DND-41 (cell line): Measurements from ENCODE around the gene HOPX.
"Not testable (repeated sequence)": the region's sequence is repeated elsewhere in the genome, so short reads cannot be mapped to it uniquely, and the experiment has no call there.

Experiments used
- ATAC-seq: fragments of 200-7000 bp; cut with Tn5 transposase; 3 replicates; pipeline ENCODE4 v1.9.1; 2021; ENCODE audit warnings: low read depth; ENCODE audit not compliant: insufficient read depth
- DNase-seq: peaks from one replicate; pipeline ENCODE4 v3.0.0-alpha.2; 2020
- H2AFZ ChIP-seq: 2 replicates; pipeline ENCODE4 v1.6.0; 2012; ENCODE audit warnings: low read depth, low read length
- H3K27ac ChIP-seq: 2 replicates; pipeline ENCODE4 v1.5.1; 2012; ENCODE audit warnings: low read length, inconsistent platforms
- H3K27me3 ChIP-seq: fragments of 200-600 bp; sonication (generic); 2 replicates; pipeline ENCODE4 v1.6.0; 2012; ENCODE audit warnings: low read length, mild to moderate bottlenecking, inconsistent platforms; ENCODE audit not compliant: insufficient read depth, poor library complexity
- H3K36me3 ChIP-seq: 2 replicates; pipeline ENCODE4 v1.5.1; 2012; ENCODE audit warnings: low read length, inconsistent platforms; ENCODE audit not compliant: insufficient read depth
- H3K4me1 ChIP-seq: 2 replicates; pipeline ENCODE4 v1.5.1; 2012; ENCODE audit warnings: mild to moderate bottlenecking, low read length; ENCODE audit not compliant: insufficient read depth
- H3K4me2 ChIP-seq: 2 replicates; pipeline ENCODE4 v1.6.0; 2012; ENCODE audit warnings: mild to moderate bottlenecking, moderate library complexity, low read length, inconsistent platforms; ENCODE audit not compliant: insufficient read depth
- H3K4me3 ChIP-seq, 2 experiments: fragments of 200-600 bp in 1 of 2; shearing (Covaris generic) in 1 of 2; 2 replicates each; pipeline ENCODE4 v1.5.1; 2012 to 2016; ENCODE audit warnings: inconsistent platforms in 2 of 2, low read length in 2 of 2, mild to moderate bottlenecking in 2 of 2, low read depth in 1 of 2, moderate library complexity in 1 of 2
- H3K79me2 ChIP-seq: 2 replicates; pipeline ENCODE4 v1.6.0; 2012; ENCODE audit warnings: low read length, inconsistent platforms; ENCODE audit not compliant: insufficient read depth
- H3K9ac ChIP-seq: 2 replicates; pipeline ENCODE4 v1.6.0; 2012; ENCODE audit warnings: low read depth, mild to moderate bottlenecking, inconsistent platforms, low read length, moderate library complexity
- H3K9me3 ChIP-seq: 2 replicates; pipeline ENCODE4 v1.5.1; 2012; ENCODE audit warnings: low read length, moderate library complexity, mild to moderate bottlenecking, inconsistent platforms; ENCODE audit not compliant: insufficient read depth, severe bottlenecking
- H4K20me1 ChIP-seq: 2 replicates; pipeline ENCODE4 v1.6.0; 2012; ENCODE audit warnings: low read length; ENCODE audit not compliant: insufficient read depth
- EZH2 ChIP-seq: IDR thresholded peaks from 3 replicates; pipeline ENCODE4 v1.6.1; 2012; ENCODE audit warnings: borderline replicate concordance, low read depth, mild to moderate bottlenecking, moderate library complexity, low read length, inconsistent platforms; ENCODE audit not compliant: severe bottlenecking
- TF ChIP-seq, protein P1 (sequence below): IDR thresholded peaks from 2 replicates; pipeline ENCODE4 v1.5.1; 2012; ENCODE audit warnings: borderline replicate concordance, low read length, moderate library complexity, mild to moderate bottlenecking; ENCODE audit not compliant: poor library complexity, severe bottlenecking; ENCODE audit errors: extremely low read depth

Gene HOPX

DNA sequence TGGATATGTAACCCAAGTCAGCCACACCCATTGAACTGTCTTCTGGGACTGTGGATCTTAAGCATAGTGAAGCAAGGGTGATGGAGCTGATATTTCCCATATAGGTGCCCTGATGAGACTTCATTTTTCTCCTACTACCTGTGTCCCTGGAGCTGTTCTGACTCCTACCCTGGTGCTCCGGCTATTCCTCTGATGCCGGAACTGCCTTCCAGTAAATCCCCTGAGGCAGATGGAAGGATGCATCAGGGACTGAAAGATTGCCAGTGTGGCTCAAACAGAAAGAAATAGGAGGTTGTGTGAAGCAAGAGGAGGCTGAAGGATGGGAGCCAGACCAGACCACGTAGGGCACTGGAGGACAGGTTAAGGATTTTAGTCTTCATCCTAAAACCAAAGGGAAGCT lies 74.7 kb downstream of the HOPX start:
- DNase-seq (no peak), ATAC-seq (no peak)
- H3K4me3 ChIP-seq = no peak overlapping the region
- H3K4me2 ChIP-seq = no peak overlapping the region
- H3K9me3 ChIP-seq = no peaks in the 10 kb centered on the region
- no peak overlapping the region for H3K9ac ChIP-seq
- TF ChIP-seq, protein P1, sequence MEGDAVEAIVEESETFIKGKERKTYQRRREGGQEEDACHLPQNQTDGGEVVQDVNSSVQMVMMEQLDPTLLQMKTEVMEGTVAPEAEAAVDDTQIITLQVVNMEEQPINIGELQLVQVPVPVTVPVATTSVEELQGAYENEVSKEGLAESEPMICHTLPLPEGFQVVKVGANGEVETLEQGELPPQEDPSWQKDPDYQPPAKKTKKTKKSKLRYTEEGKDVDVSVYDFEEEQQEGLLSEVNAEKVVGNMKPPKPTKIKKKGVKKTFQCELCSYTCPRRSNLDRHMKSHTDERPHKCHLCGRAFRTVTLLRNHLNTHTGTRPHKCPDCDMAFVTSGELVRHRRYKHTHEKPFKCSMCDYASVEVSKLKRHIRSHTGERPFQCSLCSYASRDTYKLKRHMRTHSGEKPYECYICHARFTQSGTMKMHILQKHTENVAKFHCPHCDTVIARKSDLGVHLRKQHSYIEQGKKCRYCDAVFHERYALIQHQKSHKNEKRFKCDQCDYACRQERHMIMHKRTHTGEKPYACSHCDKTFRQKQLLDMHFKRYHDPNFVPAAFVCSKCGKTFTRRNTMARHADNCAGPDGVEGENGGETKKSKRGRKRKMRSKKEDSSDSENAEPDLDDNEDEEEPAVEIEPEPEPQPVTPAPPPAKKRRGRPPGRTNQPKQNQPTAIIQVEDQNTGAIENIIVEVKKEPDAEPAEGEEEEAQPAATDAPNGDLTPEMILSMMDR = no peak
- TF ChIP-seq EZH2 = no peak
- H3K79me2 ChIP-seq = no peaks in the 10 kb centered on the region
- no peaks in the 10 kb centered on the region for H3K27me3 ChIP-seq
- no peaks in the 10 kb centered on the region for H3K4me1 ChIP-seq
- H2AFZ ChIP-seq = no peak overlapping the region
- H4K20me1 ChIP-seq = no peaks in the 10 kb centered on the region
- no peak overlapping the region for H3K27ac ChIP-seq
- H3K36me3 ChIP-seq = no peaks in the 10 kb centered on the region

DNA sequence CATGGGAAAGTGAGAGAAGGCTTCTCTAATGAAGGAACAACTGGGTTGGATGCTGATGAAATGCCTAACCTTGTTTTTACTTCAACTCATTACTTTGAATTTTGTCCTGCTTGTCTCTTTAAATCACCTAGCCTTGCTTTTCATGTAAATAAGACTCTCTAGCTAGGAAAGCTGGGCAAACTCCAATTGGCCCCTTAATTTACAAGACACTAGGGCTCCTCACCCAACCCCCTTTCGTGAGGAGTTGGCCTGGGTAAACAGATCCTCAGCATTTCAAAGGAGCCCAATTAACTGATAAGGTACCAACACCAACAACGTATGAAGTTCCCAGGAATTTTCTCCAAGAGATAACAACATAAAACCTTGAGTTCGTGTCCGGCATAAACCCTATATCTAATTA lies 75.6 kb downstream of the HOPX start:
- H3K4me1 ChIP-seq, H3K36me3 ChIP-seq, H3K4me3 ChIP-seq, H4K20me1 ChIP-seq, H3K79me2 ChIP-seq, H3K4me2 ChIP-seq, H3K27ac ChIP-seq, H2AFZ ChIP-seq, H3K9me3 ChIP-seq, H3K27me3 ChIP-seq, H3K9ac ChIP-seq, ATAC-seq, DNase-seq: not testable (repeated sequence)

DNA sequence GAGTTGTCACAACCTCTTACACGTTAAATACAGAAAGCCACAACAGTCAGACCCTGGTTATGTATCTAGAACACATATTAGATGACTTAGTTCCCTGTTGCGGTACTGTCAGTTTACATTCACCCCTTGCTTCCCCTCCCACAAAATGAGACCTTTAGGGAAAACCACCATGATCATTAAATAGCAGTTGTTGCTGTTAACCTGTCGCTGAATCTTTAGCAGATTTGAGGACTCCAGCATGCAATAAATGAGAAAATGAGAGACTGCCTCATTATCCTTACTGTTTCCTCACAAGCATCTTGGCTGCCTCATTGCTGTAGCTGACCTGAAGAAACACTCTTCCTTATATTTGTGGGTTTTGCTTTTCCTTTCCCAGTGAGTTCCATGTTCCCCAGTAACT lies 77.8 kb downstream of the HOPX start:
- Histone ChIP-seq H3K9me3 (no peaks in the 10 kb centered on the region), H3K79me2 (no peaks in the 10 kb centered on the region), H3K36me3 (no peaks in the 10 kb centered on the region), H3K4me2 (no peak overlapping the region), H3K4me1 (no peaks in the 10 kb centered on the region), H4K20me1 (no peaks in the 10 kb centered on the region), H3K4me3 (no peak overlapping the region), H2AFZ (no peak overlapping the region), H3K27ac (no peak overlapping the region), H3K9ac (no peak overlapping the region), H3K27me3 (no peaks in the 10 kb centered on the region)
- TF ChIP-seq, protein P1 = no peak
- TF ChIP-seq EZH2 = no peak
- ATAC-seq = no peak
- no peak for DNase-seq
